ENCODE results near the gene GSN. TPM values are rescaled to one million over a fixed set of nuclear protein-coding genes. Genes with fewer than 3 reads are reported as not detected.

GSN gene
- total RNA-seq, 4 donors from 2014 or later: 487 to 785 (median 662) TPM

DNA sequence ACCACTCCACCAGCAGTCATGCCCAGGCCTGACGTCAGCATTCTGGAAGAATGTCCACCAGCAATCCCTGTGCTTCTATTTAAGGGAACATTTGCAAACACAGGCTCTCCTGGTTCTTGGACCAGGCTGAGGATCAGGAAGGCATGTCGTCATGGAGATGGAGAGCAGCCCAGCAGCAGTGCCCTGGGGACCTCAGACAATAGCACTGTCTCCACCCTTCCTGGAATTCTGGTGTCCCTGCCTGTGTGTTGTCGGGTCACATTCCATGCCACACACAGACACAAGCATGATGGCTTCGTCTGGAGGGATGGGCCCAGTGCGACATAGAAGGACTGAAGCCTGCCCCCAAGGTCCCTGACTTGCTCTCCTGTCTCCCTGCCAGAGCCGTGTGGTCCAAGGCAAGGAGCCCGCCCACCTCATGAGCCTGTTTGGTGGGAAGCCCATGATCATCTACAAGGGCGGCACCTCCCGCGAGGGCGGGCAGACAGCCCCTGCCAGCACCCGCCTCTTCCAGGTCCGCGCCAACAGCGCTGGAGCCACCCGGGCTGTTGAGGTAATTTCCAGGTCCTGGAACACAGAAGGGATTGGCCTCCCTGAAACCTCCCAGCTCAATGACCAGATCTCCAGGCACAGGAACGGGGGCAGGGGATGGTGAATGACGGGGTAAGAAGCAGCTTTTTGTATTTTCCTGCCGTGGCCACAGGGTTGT, 58.3 kb downstream of the GSN start:
- Histone ChIP-seq H3K4me3 (peak overlapping the region in 2 of 4 donors; percentile 5 to 25), H3K36me3 (peaks cover 0 to 84% of the 10 kb centered on the region in 2 donors), H3K9me3 (no peaks in the 10 kb centered on the region), H3K4me1 (peaks cover 33% of the 10 kb centered on the region in 2 donors), H3K27me3 (no peaks in the 10 kb centered on the region), H3K27ac (peak overlapping the region; percentile 88 to 91 (median 88))
- DNase-seq: peak; percentile 74 to 91
- in situ Hi-C loops (cut with MboI; ENCODE audit: low sequenced_read_pairs in 4 of 4): loop anchor here in 3 of 4 donors (5.0 to 10.0 kb wide), 2 partner anchors 49 to 71 kb away; partner anchors contain the start of gene STOM (in 2 of the 3)
- ATAC-seq: peak; percentile 89 to 90
- peak; percentile 39 to 55 for TF ChIP-seq POLR2A (IDR thresholded peaks at IDR 0.05)
- TF ChIP-seq, protein P1, sequence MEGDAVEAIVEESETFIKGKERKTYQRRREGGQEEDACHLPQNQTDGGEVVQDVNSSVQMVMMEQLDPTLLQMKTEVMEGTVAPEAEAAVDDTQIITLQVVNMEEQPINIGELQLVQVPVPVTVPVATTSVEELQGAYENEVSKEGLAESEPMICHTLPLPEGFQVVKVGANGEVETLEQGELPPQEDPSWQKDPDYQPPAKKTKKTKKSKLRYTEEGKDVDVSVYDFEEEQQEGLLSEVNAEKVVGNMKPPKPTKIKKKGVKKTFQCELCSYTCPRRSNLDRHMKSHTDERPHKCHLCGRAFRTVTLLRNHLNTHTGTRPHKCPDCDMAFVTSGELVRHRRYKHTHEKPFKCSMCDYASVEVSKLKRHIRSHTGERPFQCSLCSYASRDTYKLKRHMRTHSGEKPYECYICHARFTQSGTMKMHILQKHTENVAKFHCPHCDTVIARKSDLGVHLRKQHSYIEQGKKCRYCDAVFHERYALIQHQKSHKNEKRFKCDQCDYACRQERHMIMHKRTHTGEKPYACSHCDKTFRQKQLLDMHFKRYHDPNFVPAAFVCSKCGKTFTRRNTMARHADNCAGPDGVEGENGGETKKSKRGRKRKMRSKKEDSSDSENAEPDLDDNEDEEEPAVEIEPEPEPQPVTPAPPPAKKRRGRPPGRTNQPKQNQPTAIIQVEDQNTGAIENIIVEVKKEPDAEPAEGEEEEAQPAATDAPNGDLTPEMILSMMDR (IDR thresholded peaks at IDR 0.05 in 4 of 5, conservative IDR thresholded peaks at IDR 0.05 in 1 of 5): no peak
- intact Hi-C loops (cut with DNase I; ENCODE audit: low total_unique reads): loop anchor here (1.0 to 2.0 kb wide), 2 partner anchors 39 to 44 kb away; partner anchors contain the start of gene STOM

DNA sequence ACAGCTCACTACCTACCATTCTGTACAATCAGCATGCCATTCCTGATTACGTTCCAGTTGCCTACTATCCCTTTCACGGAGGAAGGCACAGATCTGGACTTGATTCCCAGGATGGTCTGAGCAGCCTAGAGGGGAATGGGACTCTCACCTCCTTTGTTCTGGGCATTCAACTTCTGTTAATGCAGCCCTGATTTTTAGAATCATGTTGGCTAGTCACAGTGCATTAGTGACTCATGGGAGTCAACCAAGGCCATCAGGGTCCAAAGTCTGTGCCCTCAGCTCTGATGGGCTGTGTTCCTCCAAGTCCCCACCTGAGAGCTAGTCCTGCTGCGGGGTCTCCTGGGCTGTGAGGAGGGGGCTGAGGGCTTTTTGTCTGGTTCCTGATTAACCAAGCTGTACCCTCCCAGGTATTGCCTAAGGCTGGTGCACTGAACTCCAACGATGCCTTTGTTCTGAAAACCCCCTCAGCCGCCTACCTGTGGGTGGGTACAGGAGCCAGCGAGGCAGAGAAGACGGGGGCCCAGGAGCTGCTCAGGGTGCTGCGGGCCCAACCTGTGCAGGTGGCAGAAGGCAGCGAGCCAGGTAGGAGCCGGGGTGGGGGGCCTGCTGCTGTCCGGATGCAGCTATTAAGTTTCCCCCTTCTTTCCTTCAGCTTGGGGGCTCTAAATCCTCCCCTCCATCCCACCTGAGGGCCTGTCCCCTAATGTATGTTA, 59.1 kb downstream of the GSN start:
- DNase-seq (no peak), ATAC-seq (no peak)
- Histone ChIP-seq H3K36me3 (peaks cover 0 to 84% of the 10 kb centered on the region in 2 donors), H3K4me1 (peaks cover 33 to 35% of the 10 kb centered on the region in 2 donors), H3K27ac (peak overlapping the region; percentile 88 to 91 (median 88)), H3K27me3 (no peaks in the 10 kb centered on the region), H3K9me3 (no peaks in the 10 kb centered on the region), H3K4me3 (peak overlapping the region in 3 of 4 donors; percentile 5 to 25 (median 6))
- in situ Hi-C loops (cut with MboI; ENCODE audit: low sequenced_read_pairs in 4 of 4): loop anchor here in 3 of 4 donors (5.0 to 10.0 kb wide), 2 partner anchors 48 to 70 kb away; partner anchors contain the start of gene STOM (in 2 of the 3)
- intact Hi-C loops (cut with DNase I; ENCODE audit: low total_unique reads): loop anchor here (1.0 to 2.0 kb wide), 2 partner anchors 40 to 43 kb away; partner anchors contain the start of gene STOM
- TF ChIP-seq, protein P1 (IDR thresholded peaks at IDR 0.05 in 4 of 5, conservative IDR thresholded peaks at IDR 0.05 in 1 of 5): no peak
- no peak for TF ChIP-seq POLR2A (IDR thresholded peaks at IDR 0.05)

DNA sequence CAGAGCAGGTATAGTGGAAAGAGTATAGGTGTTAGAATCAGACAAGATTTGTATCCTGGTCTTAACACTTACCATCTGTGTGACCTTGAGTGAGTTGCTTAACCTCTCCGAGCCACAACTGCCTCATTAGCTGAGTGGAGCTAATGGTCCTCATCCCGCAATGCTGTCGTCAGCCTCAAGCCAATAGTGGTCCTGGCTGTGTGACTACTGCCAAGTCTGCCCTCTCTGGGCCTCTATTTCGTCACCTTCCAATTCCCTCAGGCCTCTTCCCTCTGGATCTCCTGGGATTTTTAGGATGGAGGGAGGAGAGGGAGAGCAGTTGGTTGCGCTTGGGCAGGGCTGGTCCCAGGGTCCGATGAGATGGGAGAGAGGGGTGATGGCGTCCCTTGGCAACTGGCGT, 60.5 kb downstream of the GSN start:
- no peaks in the 10 kb centered on the region for H3K9me3 ChIP-seq
- peak overlapping the region; percentile 88 to 91 (median 88) for H3K27ac ChIP-seq
- intact Hi-C loops (cut with DNase I; ENCODE audit: low total_unique reads) (no loop called here), in situ Hi-C loops (cut with MboI; ENCODE audit: low sequenced_read_pairs in 4 of 4) (loop anchor here in 3 of 4 donors (5.0 to 10.0 kb wide), 2 partner anchors 46 to 69 kb away; partner anchors contain the start of gene STOM (in 2 of the 3))
- ATAC-seq (no peak), DNase-seq (no peak)
- H3K4me3 ChIP-seq: no peak overlapping the region
- H3K27me3 ChIP-seq: no peaks in the 10 kb centered on the region
- peaks cover 26 to 35% of the 10 kb centered on the region in 2 donors for H3K4me1 ChIP-seq
- peaks cover 0 to 82% of the 10 kb centered on the region in 2 donors for H3K36me3 ChIP-seq
- TF ChIP-seq POLR2A (IDR thresholded peaks at IDR 0.05): no peak
- TF ChIP-seq, protein P1 (IDR thresholded peaks at IDR 0.05 in 4 of 5, conservative IDR thresholded peaks at IDR 0.05 in 1 of 5): no peak

DNA sequence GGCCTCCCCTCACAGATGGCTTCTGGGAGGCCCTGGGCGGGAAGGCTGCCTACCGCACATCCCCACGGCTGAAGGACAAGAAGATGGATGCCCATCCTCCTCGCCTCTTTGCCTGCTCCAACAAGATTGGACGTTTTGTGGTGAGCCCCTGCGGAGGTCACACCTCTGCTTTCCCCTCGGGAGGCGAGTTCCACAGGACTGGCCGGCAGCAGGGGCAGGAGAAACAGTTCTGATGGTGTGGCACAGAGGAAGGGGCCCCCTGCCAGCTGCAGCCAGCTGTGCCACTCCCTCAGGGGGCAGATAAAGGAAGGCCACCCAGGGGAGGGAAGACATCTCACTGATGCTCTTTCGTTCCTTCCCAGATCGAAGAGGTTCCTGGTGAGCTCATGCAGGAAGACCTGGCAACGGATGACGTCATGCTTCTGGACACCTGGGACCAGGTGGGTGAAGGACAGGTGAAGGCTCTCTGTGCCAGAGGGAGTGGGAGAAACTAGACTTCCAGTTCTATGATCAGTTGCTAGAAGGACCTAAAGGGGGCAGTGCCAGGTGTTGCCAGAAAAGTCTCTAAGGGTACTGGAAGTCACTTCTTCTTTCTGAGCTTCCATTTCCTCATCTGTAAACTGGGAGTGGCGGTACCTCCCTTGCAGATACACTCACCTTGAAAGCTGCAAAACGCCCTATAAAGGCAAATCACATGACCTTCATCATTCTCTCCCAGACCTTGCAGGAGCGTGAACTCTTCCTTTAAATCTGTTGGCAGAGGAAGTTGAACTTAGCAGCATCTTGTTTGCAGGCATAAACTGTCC, 61.1 kb downstream of the GSN start:
- Histone ChIP-seq H3K27ac (peak overlapping the region; percentile 88 to 91 (median 88)), H3K27me3 (no peaks in the 10 kb centered on the region), H3K4me1 (peaks cover 25 to 33% of the 10 kb centered on the region in 2 donors), H3K4me3 (no peak overlapping the region), H3K36me3 (peaks cover 0 to 76% of the 10 kb centered on the region in 2 donors), H3K9me3 (no peaks in the 10 kb centered on the region)
- TF ChIP-seq, protein P1 (IDR thresholded peaks at IDR 0.05 in 4 of 5, conservative IDR thresholded peaks at IDR 0.05 in 1 of 5): no peak
- no peak for TF ChIP-seq POLR2A (IDR thresholded peaks at IDR 0.05)
- intact Hi-C loops (cut with DNase I; ENCODE audit: low total_unique reads): no loop called here
- in situ Hi-C loops (cut with MboI; ENCODE audit: low sequenced_read_pairs in 4 of 4): loop anchor here in 3 of 4 donors (5.0 to 10.0 kb wide), 2 partner anchors 46 to 68 kb away; partner anchors contain the start of gene STOM (in 2 of the 3)
- ATAC-seq: no peak
- no peak for DNase-seq
